HepG2 (cell line): ENCODE measurements around the gene WDR93. TPM values are rescaled to one million over a fixed set of nuclear protein-coding genes. Genes with fewer than 3 reads are reported as not detected.
A peak's percentile ranks its signal among the peaks of the same experiment; 100 is the strongest.

Source experiments
- ATAC-seq: fragments of 200-7000 bp; cut with Tn5 transposase; 3 replicates; pipeline ENCODE4 v1.9.1; 2020; ENCODE audit warnings: mild to moderate bottlenecking, moderate library complexity
- BruUV-seq: library from RNA; stranded (reverse); fragments of 400-500 nt; replicated peaks from 2 replicates; lab custom pipeline; 2021; lab: Mats Ljungman, UMichigan
- CTCF ChIA-PET: fragments of 300-600 bp; formaldehyde crosslinking; extraction: SDS; loops from one replicate; lab custom pipeline; 2021; ENCODE audit warnings: low total read pairs, inconsistent platforms, low intra/inter-chr PET ratio; lab: Yijun Ruan, JAX
- POLR2A ChIA-PET: fragments of 350-600 bp; sonication (Branson Sonifier 250); formaldehyde crosslinking; loops from one replicate; lab custom pipeline; 2020; ENCODE audit warnings: antibody characterized with exemption, inconsistent platforms; lab: Yijun Ruan, JAX
- DNase-seq: peaks from one replicate; pipeline ENCODE4 v3.0.0-alpha.2; 2015; ENCODE audit warnings: low spot score
- FAIRE-seq: peaks from 3 replicates; lab custom pipeline; 2011; peaks lifted over from hg19 to GRCh38; lab: Jason Lieb, UNC
- H2AFZ ChIP-seq: one replicate; pipeline ENCODE4 v1.6.1; 2011; ENCODE audit warnings: low read length, inconsistent platforms
- H3K27ac ChIP-seq: fragments of 300-600 bp; 3 replicates; pipeline ENCODE4 v1.8.0; 2011; ENCODE audit warnings: mixed run types, mild to moderate bottlenecking, mixed read lengths, low read length, inconsistent platforms; ENCODE audit not compliant: insufficient read depth; ENCODE audit errors: extremely low read length
- H3K27me3 ChIP-seq, 2 experiments: fragments of 200-600 bp in 1 of 2; 2 replicates in 1 of 2; 3 replicates in 1 of 2; pipeline versions ENCODE4 v1.6.0 to v1.8.0; 2011; ENCODE audit warnings: low read length in 2 of 2, mild to moderate bottlenecking in 2 of 2, moderate library complexity in 2 of 2, inconsistent platforms in 1 of 2; ENCODE audit not compliant: insufficient read depth in 2 of 2, control insufficient read depth in 1 of 2
- H3K36me3 ChIP-seq, 2 experiments: fragments of 200-600 bp in 1 of 2; replicated peaks in 1 of 2; 2 replicates in 1 of 2; 3 replicates in 1 of 2; pipeline versions ENCODE4 v1.5.1 to v1.8.0; 2011; ENCODE audit warnings: low read length in 2 of 2, inconsistent platforms in 1 of 2; ENCODE audit not compliant: insufficient read depth in 2 of 2, control insufficient read depth in 1 of 2
- H3K4me1 ChIP-seq: 2 replicates; pipeline ENCODE4 v1.5.1; 2012; ENCODE audit warnings: low read length, inconsistent platforms; ENCODE audit not compliant: insufficient read depth
- H3K4me2 ChIP-seq: 2 replicates; pipeline ENCODE4 v1.6.0; 2011; ENCODE audit warnings: low read depth, low read length, inconsistent platforms
- H3K4me3 ChIP-seq, 3 experiments: fragments of 200-600 bp in 1 of 3; sonication (generic), shearing (Covaris generic) in 1 of 3; replicated peaks in 1 of 3; 2 replicates each; pipeline ENCODE4 v1.5.1; 2011 to 2016; ENCODE audit warnings: low read length in 3 of 3, inconsistent platforms in 2 of 3, low read depth in 2 of 3, mild to moderate bottlenecking in 2 of 3, control low read depth in 1 of 3, mixed read lengths in 1 of 3; ENCODE audit not compliant: insufficient read depth in 1 of 3
- H3K79me2 ChIP-seq: one replicate; pipeline ENCODE4 v1.6.1; 2011; ENCODE audit warnings: low read length, inconsistent platforms; ENCODE audit not compliant: insufficient read depth
- H3K9ac ChIP-seq: 2 replicates; pipeline ENCODE4 v1.6.0; 2011; ENCODE audit warnings: mild to moderate bottlenecking, low read depth, low read length, inconsistent platforms; ENCODE audit not compliant: insufficient read depth
- H3K9me3 ChIP-seq: 2 replicates; pipeline ENCODE4 v1.5.1; 2012; ENCODE audit warnings: mild to moderate bottlenecking, low read length
- H4K20me1 ChIP-seq: 2 replicates; pipeline ENCODE4 v1.6.0; 2011; ENCODE audit warnings: inconsistent platforms, mild to moderate bottlenecking, low read length, moderate library complexity; ENCODE audit not compliant: insufficient read depth
- CEBPB ChIP-seq: IDR thresholded peaks from 2 replicates; pipeline ENCODE4 v1.6.1; 2011; ENCODE audit warnings: low read depth, low read length, improper control_type of control experiment, borderline replicate concordance
- CEBPG ChIP-seq: IDR thresholded peaks from 2 replicates; pipeline ENCODE4 v1.6.1; 2016
- HMG20A ChIP-seq: IDR thresholded peaks from 2 replicates; pipeline ENCODE4 v1.6.1; 2016; ENCODE audit warnings: borderline replicate concordance
- HNF4A ChIP-seq: sonication (generic); formaldehyde crosslinking; IDR thresholded peaks from 2 replicates; pipeline ENCODE4 v1.4.0; 2020; ENCODE audit warnings: missing genetic modification reagents
- POLR2G ChIP-seq: fragments of 200-400 bp; formaldehyde crosslinking; IDR thresholded peaks from 2 replicates; pipeline ENCODE4 v1.6.1; 2018; ENCODE audit warnings: mild to moderate bottlenecking, low read depth, low read length, moderate library complexity
- RFX1 ChIP-seq: fragments of 450-650 bp; IDR thresholded peaks from 2 replicates; pipeline ENCODE4 v1.6.1; 2017
- TCF7L2 ChIP-seq: IDR thresholded peaks from 2 replicates; pipeline ENCODE4 v1.6.1; 2011; ENCODE audit warnings: mild to moderate bottlenecking, low read depth, low read length, moderate library complexity
- ZBTB4 ChIP-seq: sonication (generic); formaldehyde crosslinking; IDR thresholded peaks from 2 replicates; pipeline ENCODE4 v1.4.0; 2020; ENCODE audit warnings: missing genetic modification reagents, mild to moderate bottlenecking, borderline replicate concordance
- WGBS: methylation state at CpG from one replicate; pipeline ENCODE4 v1.1.6; 2017; ENCODE audit warnings: low lambda C conversion rate; 5-methylcytosine and 5-hydroxymethylcytosine counted together
- in situ Hi-C: cut with HindIII; loops from 2 replicates; pipeline ENCODE4 v1.10.0; 2017; ENCODE audit warnings: low pct_unique_long_range_greater_than_20kb; ENCODE audit not compliant: extremely low pct_ligation_motif_present
- intact Hi-C: fragments of 100-400 bp; cut with micrococcal nuclease; formaldehyde crosslinking; loops from one replicate; pipeline ENCODE4 v1.10.0; 2022; ENCODE audit not compliant: unreplicated experiment
- polyA plus RNA-seq, 8 experiments: library from polyadenylated mRNA; depleted of rRNA in 3 of 8; stranded (reverse) in 7 of 8; unstranded in 1 of 8; fragments of >200 nt; fragmentation: Illumina TruSeq in 4 of 8; extraction: Trizol in 4 of 8; gene quantifications; 2 replicates each; pipeline versions ENCODE4 v1.2.1 to v1.2.3, GENCODE V29; 2011 to 2016; ENCODE audit warnings: low read depth in 4 of 8, missing spikeins in 1 of 8, mixed read lengths in 1 of 8; ENCODE audit not compliant: insufficient read depth in 1 of 8
- total RNA-seq, 5 experiments: library from RNA; depleted of rRNA; stranded (reverse); fragments of >200 nt; fragmentation: Illumina TruSeq; extraction: Trizol; gene quantifications; 2 replicates each; pipeline ENCODE4 v1.2.3, GENCODE V29; 2016; ENCODE audit warnings: low read depth in 1 of 5
- TF ChIP-seq, protein P1 (sequence below): sonication (generic); formaldehyde crosslinking; IDR thresholded peaks from 2 replicates; pipeline ENCODE4 v1.5.0; 2020; ENCODE audit warnings: mild to moderate bottlenecking, missing genetic modification reagents

The WDR93 gene
- total and polyA plus RNA-seq, 2 of the 13 experiments (the other 11 are each of a cell fraction or from before 2014, with no cell fraction given): 0.07 TPM; not detected in 1

GRCh38 chr15:89695198-89695597 is 4.6 kb downstream of the WDR93 start:
- Histone ChIP-seq H2AFZ (no peak overlapping the region), H3K4me1 (peaks cover 24% of the 10 kb centered on the region), H3K27ac (no peak overlapping the region), H4K20me1 (no peaks in the 10 kb centered on the region), H3K79me2 (no peaks in the 10 kb centered on the region), H3K4me3 (no peak overlapping the region), H3K4me2 (no peak overlapping the region), H3K9ac (no peak overlapping the region), H3K9me3 (no peaks in the 10 kb centered on the region), H3K36me3 (no peaks in the 10 kb centered on the region), H3K27me3 (no peaks in the 10 kb centered on the region; a peak in 1 of 5 replicates)
- in situ Hi-C loops: no loop called here
- DNase-seq (no peak), ATAC-seq (no peak), FAIRE-seq (peak; percentile 21)
- intact Hi-C loops: no loop called here
- WGBS: 0% methylated on average over 1 of the region's 1 CpG
- POLR2A ChIA-PET: interaction anchor here (0.7 kb wide), 1 partner anchor 15 kb away, joined by 3 read pairs; no protein-coding TSS in a partner anchor
- CTCF ChIA-PET: no interaction called here
- BruUV-seq: no TSS peak
- TF ChIP-seq HMG20A (CRISPR knock-in tag): no peak
- peak; percentile 72 for TF ChIP-seq HNF4A
- TF ChIP-seq ZBTB4 (CRISPR knock-in tag): no peak
- TF ChIP-seq, protein P1, sequence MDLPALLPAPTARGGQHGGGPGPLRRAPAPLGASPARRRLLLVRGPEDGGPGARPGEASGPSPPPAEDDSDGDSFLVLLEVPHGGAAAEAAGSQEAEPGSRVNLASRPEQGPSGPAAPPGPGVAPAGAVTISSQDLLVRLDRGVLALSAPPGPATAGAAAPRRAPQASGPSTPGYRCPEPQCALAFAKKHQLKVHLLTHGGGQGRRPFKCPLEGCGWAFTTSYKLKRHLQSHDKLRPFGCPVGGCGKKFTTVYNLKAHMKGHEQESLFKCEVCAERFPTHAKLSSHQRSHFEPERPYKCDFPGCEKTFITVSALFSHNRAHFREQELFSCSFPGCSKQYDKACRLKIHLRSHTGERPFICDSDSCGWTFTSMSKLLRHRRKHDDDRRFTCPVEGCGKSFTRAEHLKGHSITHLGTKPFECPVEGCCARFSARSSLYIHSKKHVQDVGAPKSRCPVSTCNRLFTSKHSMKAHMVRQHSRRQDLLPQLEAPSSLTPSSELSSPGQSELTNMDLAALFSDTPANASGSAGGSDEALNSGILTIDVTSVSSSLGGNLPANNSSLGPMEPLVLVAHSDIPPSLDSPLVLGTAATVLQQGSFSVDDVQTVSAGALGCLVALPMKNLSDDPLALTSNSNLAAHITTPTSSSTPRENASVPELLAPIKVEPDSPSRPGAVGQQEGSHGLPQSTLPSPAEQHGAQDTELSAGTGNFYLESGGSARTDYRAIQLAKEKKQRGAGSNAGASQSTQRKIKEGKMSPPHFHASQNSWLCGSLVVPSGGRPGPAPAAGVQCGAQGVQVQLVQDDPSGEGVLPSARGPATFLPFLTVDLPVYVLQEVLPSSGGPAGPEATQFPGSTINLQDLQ (CRISPR knock-in tag): no peak
- 0 out of 2 replicates have a peak, but pooled peaks have one; percentile 10 for TF ChIP-seq CEBPB
- 0 out of 2 replicates have a peak, but pooled peaks have one; percentile 6 for TF ChIP-seq CEBPG
- no peak for TF ChIP-seq TCF7L2
- TF ChIP-seq POLR2G: no peak
- no peak for TF ChIP-seq RFX1
